ENCODE measurements around the gene TEDC2. TPM values are rescaled to one million over a fixed set of nuclear protein-coding genes. Genes with fewer than 3 reads are reported as not detected.

TEDC2 gene
- total RNA-seq, 1 experiment from 2014 or later, result 48.5 TPM

DNA sequence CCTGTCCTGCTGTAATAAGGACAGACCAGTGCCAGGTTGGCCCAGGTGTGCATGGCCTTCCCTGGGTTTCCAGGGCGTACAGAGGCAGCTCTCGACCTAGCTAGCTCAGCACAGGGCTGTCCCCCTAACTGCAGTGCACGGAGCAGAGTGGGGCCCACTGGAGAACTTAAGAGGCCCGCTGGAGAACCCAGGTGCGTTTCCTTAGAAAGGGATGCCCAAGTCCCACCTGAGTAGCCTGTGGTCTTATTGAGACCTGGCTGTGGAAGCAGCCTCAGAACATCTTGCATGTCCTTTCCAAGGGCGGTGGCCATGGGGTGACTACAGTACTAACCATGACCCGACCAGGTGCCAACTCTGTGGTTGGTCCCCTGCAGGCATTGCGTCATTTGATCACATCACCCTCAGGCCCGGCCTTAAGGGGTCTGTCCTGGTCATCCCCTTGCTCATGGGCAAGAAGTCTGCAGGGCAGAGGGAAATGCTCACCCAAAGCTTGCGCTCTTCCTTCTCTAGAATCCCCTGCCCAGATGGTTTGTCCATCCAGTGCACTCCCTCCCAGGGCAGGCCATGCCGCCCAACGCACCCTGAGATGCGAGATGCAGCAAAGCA is 34.0 kb upstream of the TEDC2 start:
- ChIA-PET POLR2A (ENCODE audit: low non-redundant PET) (interaction anchor here (0.5 kb wide), 1 partner anchor 12 kb away, joined by 7 read pairs; no protein-coding TSS in a partner anchor), CTCF (no interaction called here)
- Histone ChIP-seq H3K9me3 (ENCODE audit: low read depth, low read length, poor library complexity, severe bottlenecking) (no peaks in the 10 kb centered on the region), H3K4me1 (ENCODE audit: insufficient read depth, low read length, poor library complexity, severe bottlenecking) (peaks cover 22% of the 10 kb centered on the region), H3K27ac (ENCODE audit: low read depth, low read length, poor library complexity, severe bottlenecking) (no peak overlapping the region), H3K4me3 (ENCODE audit: low read depth, low read length, poor library complexity, severe bottlenecking) (no peak overlapping the region), H3K27me3 (replicated peaks; ENCODE audit: insufficient read depth, low read depth, low read length, poor library complexity) (no peaks in the 10 kb centered on the region), H3K36me3 (ENCODE audit: insufficient read depth, low read length, poor library complexity, severe bottlenecking) (peaks cover 7% of the 10 kb centered on the region)
- TF ChIP-seq, protein P1, sequence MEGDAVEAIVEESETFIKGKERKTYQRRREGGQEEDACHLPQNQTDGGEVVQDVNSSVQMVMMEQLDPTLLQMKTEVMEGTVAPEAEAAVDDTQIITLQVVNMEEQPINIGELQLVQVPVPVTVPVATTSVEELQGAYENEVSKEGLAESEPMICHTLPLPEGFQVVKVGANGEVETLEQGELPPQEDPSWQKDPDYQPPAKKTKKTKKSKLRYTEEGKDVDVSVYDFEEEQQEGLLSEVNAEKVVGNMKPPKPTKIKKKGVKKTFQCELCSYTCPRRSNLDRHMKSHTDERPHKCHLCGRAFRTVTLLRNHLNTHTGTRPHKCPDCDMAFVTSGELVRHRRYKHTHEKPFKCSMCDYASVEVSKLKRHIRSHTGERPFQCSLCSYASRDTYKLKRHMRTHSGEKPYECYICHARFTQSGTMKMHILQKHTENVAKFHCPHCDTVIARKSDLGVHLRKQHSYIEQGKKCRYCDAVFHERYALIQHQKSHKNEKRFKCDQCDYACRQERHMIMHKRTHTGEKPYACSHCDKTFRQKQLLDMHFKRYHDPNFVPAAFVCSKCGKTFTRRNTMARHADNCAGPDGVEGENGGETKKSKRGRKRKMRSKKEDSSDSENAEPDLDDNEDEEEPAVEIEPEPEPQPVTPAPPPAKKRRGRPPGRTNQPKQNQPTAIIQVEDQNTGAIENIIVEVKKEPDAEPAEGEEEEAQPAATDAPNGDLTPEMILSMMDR (conservative IDR thresholded peaks at IDR 0.05; ENCODE audit: low read depth, low read length), result no peak
- no peak for TF ChIP-seq EZH2 (IDR thresholded peaks at IDR 0.05; ENCODE audit: borderline replicate concordance, low read depth, low read length, poor library complexity, severe bottlenecking)
- intact Hi-C loops (cut with micrococcal nuclease; ENCODE audit: unreplicated experiment), result loop anchor here (5.0 kb wide), 1 partner anchor 84 kb away; the partner anchor contains the start of gene ABCA3
- BruUV-seq (replicated peaks), result no TSS peak
- no peak for DNase-seq (ENCODE audit: low spot score)

DNA sequence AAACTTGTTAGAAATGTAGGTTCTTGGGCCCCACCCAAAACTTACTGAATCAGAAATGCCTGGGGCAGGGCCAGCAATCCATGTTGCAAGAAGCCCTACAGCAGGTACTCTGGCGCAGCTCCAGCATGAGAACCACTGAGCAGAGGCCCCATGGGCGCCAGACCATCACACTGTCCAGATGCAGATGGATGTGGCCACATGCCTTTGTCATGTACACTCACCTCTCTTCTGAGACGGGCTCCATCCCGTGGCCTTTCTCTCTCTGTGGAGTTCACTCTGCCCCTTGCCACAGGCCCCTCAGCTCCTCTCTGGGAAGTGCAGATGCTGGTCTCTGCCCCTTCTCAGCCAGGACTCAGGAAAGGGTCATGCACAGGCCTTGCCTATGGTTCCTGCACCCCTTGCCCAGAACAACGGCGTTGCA is 33.0 kb upstream of the TEDC2 start:
- BruUV-seq (replicated peaks), result no TSS peak
- H3K36me3 ChIP-seq (ENCODE audit: insufficient read depth, low read length, poor library complexity, severe bottlenecking), result peaks cover 17% of the 10 kb centered on the region
- ChIA-PET CTCF (no interaction called here), POLR2A (ENCODE audit: low non-redundant PET) (no interaction called here)
- H3K4me3 ChIP-seq (ENCODE audit: low read depth, low read length, poor library complexity, severe bottlenecking), result no peak overlapping the region
- no peak for DNase-seq (ENCODE audit: low spot score)
- H3K4me1 ChIP-seq (ENCODE audit: insufficient read depth, low read length, poor library complexity, severe bottlenecking), result peaks cover 27% of the 10 kb centered on the region
- H3K27me3 ChIP-seq (replicated peaks; ENCODE audit: insufficient read depth, low read depth, low read length, poor library complexity), result no peaks in the 10 kb centered on the region
- intact Hi-C loops (cut with micrococcal nuclease; ENCODE audit: unreplicated experiment), result loop anchor here (5.0 kb wide), 1 partner anchor 85 kb away; the partner anchor contains the start of gene ABCA3
- no peak for TF ChIP-seq EZH2 (IDR thresholded peaks at IDR 0.05; ENCODE audit: borderline replicate concordance, low read depth, low read length, poor library complexity, severe bottlenecking)
- TF ChIP-seq, protein P1 (conservative IDR thresholded peaks at IDR 0.05; ENCODE audit: low read depth, low read length), result no peak
- no peak overlapping the region for H3K27ac ChIP-seq (ENCODE audit: low read depth, low read length, poor library complexity, severe bottlenecking)
- no peaks in the 10 kb centered on the region for H3K9me3 ChIP-seq (ENCODE audit: low read depth, low read length, poor library complexity, severe bottlenecking)

DNA sequence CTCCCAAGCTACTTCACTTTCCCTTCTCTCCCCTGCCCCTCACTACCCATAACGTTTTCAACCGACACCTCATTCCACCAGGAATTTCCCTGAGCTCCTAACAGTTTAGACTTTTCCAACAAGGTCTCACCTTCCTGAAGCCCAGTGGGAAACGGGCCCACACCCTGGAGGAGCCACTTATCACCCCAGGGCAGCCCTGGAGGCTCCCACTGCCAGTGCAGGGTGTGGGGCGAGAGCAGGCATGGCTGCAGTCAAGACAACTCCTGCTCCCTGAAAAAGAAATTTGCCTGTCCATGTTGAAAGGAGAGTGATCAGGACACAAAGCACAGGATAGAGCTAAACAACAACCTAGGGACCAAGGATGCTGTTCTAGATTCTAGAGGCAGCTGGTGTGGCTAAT is 32.4 kb upstream of the TEDC2 start:
- CTCF ChIA-PET, result no interaction called here
- no TSS peak for BruUV-seq (replicated peaks)
- Histone ChIP-seq H3K27ac (ENCODE audit: low read depth, low read length, poor library complexity, severe bottlenecking) (peak overlapping the region; percentile 96), H3K36me3 (ENCODE audit: insufficient read depth, low read length, poor library complexity, severe bottlenecking) (peaks cover 23% of the 10 kb centered on the region), H3K4me1 (ENCODE audit: insufficient read depth, low read length, poor library complexity, severe bottlenecking) (peaks cover 27% of the 10 kb centered on the region), H3K9me3 (ENCODE audit: low read depth, low read length, poor library complexity, severe bottlenecking) (no peaks in the 10 kb centered on the region), H3K27me3 (replicated peaks; ENCODE audit: insufficient read depth, low read depth, low read length, poor library complexity) (no peaks in the 10 kb centered on the region), H3K4me3 (ENCODE audit: low read depth, low read length, poor library complexity, severe bottlenecking) (peak overlapping the region; percentile 100)
- DNase-seq (ENCODE audit: low spot score), result no peak
- POLR2A ChIA-PET (ENCODE audit: low non-redundant PET), result no interaction called here
- intact Hi-C loops (cut with micrococcal nuclease; ENCODE audit: unreplicated experiment), result loop anchor here (5.0 kb wide), 1 partner anchor 85 kb away; the partner anchor contains the start of gene ABCA3
- TF ChIP-seq EZH2 (IDR thresholded peaks at IDR 0.05; ENCODE audit: borderline replicate concordance, low read depth, low read length, poor library complexity, severe bottlenecking), result no peak
- TF ChIP-seq, protein P1 (conservative IDR thresholded peaks at IDR 0.05; ENCODE audit: low read depth, low read length), result no peak
